ENCODE results near the gene ELOVL6.

Gene ELOVL6

DNA sequence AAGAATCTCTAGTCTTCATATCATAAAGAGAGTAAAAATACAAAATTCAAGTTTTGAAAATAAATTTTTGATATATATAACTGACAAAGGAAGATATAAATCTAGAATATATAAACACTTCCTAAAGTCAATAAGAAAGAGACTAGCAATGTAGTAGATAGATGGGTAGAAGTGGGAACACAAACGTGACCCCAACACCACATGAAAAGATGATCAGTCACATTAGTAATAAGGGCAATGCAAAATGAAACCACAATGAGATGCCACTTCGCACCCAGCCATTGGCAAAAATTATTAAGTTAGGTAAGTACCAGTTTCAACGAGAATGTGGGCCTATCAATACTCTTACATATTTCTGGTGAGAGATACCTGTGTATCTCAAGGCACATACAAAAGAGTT is 179.3 kb downstream of the ELOVL6 start:
- DNase-seq = no peak

GRCh38 chr4:110014233-110014632 is 184.2 kb downstream of the ELOVL6 start:
- DNase-seq = no peak

- no peak for DNase-seq
These were observed 185.5 kb downstream of the ELOVL6 start for GRCh38 chr4:110012917-110013316.

- no peak for DNase-seq
These were observed 187.6 kb downstream of the ELOVL6 start for GRCh38 chr4:110010797-110011196.

- no peak for DNase-seq
These were observed 188.9 kb downstream of the ELOVL6 start for GRCh38 chr4:110009550-110009949.

DNA sequence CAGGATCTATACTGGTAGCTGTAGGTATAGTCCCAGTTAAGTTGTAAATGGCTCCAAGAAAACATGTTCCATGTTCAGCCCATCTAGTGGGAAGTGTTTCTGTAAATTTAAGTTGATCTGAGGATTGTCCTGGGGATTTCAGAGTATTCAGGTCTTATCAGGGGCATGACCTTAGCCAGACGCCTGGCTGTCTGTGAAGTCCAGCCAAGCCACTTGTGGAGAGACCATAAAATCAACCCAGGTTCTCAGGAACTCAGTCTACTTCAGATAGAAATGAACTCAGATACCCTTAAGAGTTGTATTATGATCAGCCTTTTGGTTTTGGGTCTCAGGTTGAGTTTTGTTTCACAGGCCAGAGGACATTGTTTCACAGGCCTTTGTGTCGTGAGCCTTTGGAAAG is 189.9 kb downstream of the ELOVL6 start:
- no peak for DNase-seq

DNA sequence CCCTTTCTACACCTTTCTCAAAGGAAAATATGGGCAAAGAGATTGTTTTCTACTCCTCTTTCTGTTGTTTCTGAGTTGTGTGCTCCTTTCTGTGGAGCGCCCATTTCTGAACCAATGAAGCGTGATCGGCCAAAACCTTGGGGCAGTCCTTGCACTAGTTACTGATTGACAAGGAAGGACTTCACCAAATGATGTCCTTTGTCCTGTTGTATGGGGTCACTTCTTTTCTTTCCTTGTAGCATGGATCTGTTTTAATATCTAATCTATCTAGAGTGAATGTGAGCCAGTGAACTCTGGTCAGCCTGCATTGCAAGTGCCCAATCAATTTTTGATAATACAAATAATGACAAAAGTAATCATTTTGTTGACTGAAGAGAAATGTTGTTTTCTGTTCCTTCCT is 191.2 kb downstream of the ELOVL6 start:
- DNase-seq = no peak

DNA sequence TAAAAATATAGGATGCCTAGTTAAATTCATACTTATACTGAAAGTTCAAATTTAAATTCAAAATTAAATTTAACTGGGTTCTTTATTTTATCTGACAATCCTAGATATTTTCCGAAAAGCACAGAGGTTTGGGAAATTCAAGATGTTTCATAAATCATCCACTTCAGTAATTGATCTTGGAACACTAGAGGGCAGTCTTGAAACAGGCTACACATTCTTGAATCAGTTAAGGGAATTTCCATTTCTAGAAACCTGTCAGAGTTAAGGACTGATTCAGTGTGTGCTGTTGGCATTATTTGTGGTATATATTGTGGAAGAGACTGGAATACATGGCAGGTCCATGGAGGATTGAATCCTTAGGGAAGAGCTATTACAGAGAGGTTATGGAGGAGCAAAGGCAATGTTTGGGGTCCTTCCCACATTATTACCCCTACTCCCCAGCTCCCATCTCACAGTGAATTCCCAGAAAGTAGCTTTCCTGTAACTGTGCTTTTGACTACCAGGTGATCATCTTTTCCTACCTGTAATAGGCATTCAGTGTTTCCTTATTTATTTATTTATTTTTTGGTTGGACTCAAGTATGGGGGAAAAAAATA is 192.9 kb downstream of the ELOVL6 start:
- no peak for DNase-seq

- DNase-seq = no peak
These were observed 193.9 kb downstream of the ELOVL6 start for GRCh38 chr4:110004556-110004955.

DNA sequence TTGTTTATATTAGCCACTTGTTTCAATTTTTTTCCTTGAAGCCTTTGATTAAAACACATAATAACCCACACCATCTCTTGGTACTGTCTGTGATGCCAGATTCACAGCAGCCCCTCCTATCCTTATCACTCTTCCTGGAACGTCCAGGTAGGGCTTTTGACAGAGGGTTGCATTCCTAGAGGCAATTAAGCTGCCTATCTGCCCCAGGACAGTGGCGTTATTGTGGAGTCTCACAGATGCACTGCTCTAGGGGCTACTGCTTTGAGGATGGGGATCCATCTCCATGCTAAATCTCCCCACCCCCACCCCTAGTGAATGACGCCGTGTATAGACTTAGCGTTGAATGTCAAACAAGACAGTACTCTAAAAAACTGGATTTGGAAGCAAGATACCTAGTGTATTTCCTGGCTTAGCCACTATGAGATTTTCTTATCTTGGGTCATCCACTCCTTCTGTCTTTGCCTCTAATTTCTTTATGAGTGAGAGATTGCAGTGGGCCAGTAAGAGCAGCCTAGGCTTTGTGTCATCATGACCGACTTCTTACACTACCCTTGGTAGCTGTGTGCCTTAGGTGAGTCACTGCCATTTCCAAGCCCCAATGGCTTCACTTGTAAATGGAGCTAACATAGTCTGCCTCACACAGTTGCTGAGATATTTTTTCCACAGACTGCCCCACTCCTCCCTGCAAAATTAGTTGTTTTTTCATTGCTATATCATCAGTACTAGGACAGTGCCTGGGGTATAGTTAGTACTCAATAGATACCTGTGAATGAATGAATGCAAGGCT is 194.8 kb downstream of the ELOVL6 start:
- DNase-seq = no peak

DNA sequence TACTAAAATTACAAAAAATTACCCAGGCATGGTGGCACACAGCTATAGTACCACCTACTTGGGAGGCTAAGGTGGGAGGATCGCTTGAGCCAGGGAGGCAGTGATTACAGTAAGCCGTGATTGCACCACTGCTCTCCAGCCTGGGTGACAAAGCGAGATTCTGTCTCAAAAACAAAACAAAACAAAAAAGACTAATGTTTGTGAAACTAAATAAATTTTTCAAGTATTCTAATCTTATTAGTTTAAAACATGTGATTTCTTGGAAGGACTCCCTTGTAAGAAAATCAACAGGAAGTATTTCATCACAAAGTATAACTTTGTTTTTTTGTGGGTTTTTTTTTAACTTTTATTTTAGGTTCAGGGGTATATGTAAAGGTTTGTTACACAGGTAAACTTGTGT is 196.1 kb downstream of the ELOVL6 start:
- DNase-seq = no peak

DNA sequence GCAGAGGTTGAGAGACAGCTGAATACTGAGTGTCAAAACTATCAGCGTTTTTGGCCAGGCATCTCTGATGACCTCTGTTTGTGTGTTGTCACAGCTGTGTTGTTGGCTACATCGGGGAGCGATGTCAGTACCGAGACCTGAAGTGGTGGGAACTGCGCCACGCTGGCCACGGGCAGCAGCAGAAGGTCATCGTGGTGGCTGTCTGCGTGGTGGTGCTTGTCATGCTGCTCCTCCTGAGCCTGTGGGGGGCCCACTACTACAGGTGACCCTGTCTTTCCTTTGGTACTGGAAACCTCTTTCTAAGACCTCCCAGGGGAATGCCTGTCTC is 198.9 kb downstream of the ELOVL6 start:
- DNase-seq = no peak

- no peak for DNase-seq
These were observed 199.4 kb downstream of the ELOVL6 start for GRCh38 chr4:109998867-109999584.

GRCh38 chr4:109996526-109996925 is 201.9 kb downstream of the ELOVL6 start:
- DNase-seq = no peak
